ENCODE measurements around the gene CDC42EP2. TPM values are rescaled to one million over a fixed set of nuclear protein-coding genes. Genes with fewer than 3 reads are reported as not detected.

CDC42EP2 gene
- total and polyA plus RNA-seq, 2 donors (not counting 3 experiments of a cell fraction or from before 2014, with no cell fraction given) = 23.9 to 26.4 TPM

DNA sequence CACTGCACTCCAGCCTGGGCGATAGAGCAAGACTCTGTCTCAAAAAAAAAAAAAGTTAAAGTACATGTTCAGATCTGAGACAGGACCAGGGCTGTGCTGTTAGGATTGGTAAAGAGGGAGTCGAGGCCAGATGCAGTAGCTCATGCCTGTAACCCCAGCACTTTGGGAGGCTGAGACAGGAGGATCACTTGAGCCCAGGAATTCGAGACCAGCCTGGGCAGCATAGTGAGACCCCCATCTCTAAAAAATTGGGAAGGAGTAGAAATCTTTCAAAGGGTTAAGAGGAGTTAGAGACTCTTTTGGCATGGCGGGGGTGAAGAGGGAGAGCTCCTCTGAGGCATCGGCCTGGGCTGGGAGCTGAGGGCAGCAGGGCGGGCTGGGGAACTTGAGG is 56.0 kb downstream of the CDC42EP2 start:
- Histone ChIP-seq H3K9ac (replicated peaks; ENCODE audit: extremely low read depth, insufficient read depth, low read length) (no peak overlapping the region), H3K9me1 (replicated peaks; ENCODE audit: control insufficient read depth, extremely low read depth, insufficient read depth, low read length) (no peaks in the 10 kb centered on the region), H3K27ac (ENCODE audit: insufficient read depth, low read depth, low read length) (peak overlapping the region; percentile 72), H3K79me2 (ENCODE audit: control insufficient read depth, insufficient read depth, low read length) (no peaks in the 10 kb centered on the region), H3K27me3 (ENCODE audit: control insufficient read depth in 2 of 2, insufficient read depth in 2 of 2, low read length in 2 of 2) (no peaks in the 10 kb centered on the region), H3K36me3 (ENCODE audit: control insufficient read depth in 2 of 2, extremely low read depth in 1 of 2, insufficient read depth in 2 of 2, low read length in 2 of 2) (no peaks in the 10 kb centered on the region), H3K4me2 (ENCODE audit: insufficient read depth, low read length) (no peak overlapping the region), H3K4me1 (ENCODE audit: control insufficient read depth, extremely low read depth, insufficient read depth, low read length) (peaks cover 9% of the 10 kb centered on the region), H2AFZ (ENCODE audit: low read depth, low read length) (no peak overlapping the region), H3K4me3 (replicated peaks in 1 of 3; ENCODE audit: insufficient read depth in 1 of 3, low read depth in 1 of 3, low read length in 3 of 3) (no peak overlapping the region), H3K9me3 (replicated peaks; ENCODE audit: control insufficient read depth, insufficient read depth, low read length) (no peaks in the 10 kb centered on the region), H4K20me1 (replicated peaks; ENCODE audit: control insufficient read depth, extremely low read depth, insufficient read depth, low read length) (no peaks in the 10 kb centered on the region)
- no peak for DNase-seq (ENCODE audit: low read depth, low spot score)
- POLR2A ChIA-PET = interaction anchor here (0.6 to 1.2 kb wide), 5 partner anchors 17 to 137 kb away, joined by 3 to 4 read pairs (median 4); partner anchors contain the start of gene NEAT1
- TF ChIP-seq, protein P1, sequence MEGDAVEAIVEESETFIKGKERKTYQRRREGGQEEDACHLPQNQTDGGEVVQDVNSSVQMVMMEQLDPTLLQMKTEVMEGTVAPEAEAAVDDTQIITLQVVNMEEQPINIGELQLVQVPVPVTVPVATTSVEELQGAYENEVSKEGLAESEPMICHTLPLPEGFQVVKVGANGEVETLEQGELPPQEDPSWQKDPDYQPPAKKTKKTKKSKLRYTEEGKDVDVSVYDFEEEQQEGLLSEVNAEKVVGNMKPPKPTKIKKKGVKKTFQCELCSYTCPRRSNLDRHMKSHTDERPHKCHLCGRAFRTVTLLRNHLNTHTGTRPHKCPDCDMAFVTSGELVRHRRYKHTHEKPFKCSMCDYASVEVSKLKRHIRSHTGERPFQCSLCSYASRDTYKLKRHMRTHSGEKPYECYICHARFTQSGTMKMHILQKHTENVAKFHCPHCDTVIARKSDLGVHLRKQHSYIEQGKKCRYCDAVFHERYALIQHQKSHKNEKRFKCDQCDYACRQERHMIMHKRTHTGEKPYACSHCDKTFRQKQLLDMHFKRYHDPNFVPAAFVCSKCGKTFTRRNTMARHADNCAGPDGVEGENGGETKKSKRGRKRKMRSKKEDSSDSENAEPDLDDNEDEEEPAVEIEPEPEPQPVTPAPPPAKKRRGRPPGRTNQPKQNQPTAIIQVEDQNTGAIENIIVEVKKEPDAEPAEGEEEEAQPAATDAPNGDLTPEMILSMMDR (IDR thresholded peaks at IDR 0.05; ENCODE audit: extremely low read depth in 1 of 2, insufficient read depth in 1 of 2, low read depth in 1 of 2, low read length in 2 of 2) = no peak
- TF ChIP-seq POLR2A (IDR thresholded peaks at IDR 0.05; ENCODE audit: low read depth, low read length) = no peak
- no peak for TF ChIP-seq EZH2 (IDR thresholded peaks at IDR 0.05; ENCODE audit: borderline replicate concordance, low read depth, low read length, severe bottlenecking)
- TF ChIP-seq GATA2 (IDR thresholded peaks at IDR 0.05; ENCODE audit: insufficient read depth, insufficient read length, low read depth, low read length) = no peak
- TF ChIP-seq MYC (IDR thresholded peaks at IDR 0.05; ENCODE audit: low read depth, low read length) = no peak
- TF ChIP-seq, protein P2, sequence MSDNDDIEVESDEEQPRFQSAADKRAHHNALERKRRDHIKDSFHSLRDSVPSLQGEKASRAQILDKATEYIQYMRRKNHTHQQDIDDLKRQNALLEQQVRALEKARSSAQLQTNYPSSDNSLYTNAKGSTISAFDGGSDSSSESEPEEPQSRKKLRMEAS (IDR thresholded peaks at IDR 0.05; ENCODE audit: insufficient read depth, insufficient read length) = no peak
- no peak for TF ChIP-seq JUN (IDR thresholded peaks at IDR 0.05; ENCODE audit: borderline replicate concordance, insufficient read depth, insufficient read length, low read depth)
- TF ChIP-seq POLR2AphosphoS5 (IDR thresholded peaks at IDR 0.05; ENCODE audit: insufficient read depth, low read depth, low read length) = no peak
- TF ChIP-seq FOS (IDR thresholded peaks at IDR 0.05; ENCODE audit: borderline replicate concordance, insufficient read depth, low read length) = no peak
- BruUV-seq (replicated peaks) = TSS peak; percentile 87
- FAIRE-seq = no peak
- CTCF ChIA-PET = interaction anchor here (1.0 to 1.6 kb wide), 5 partner anchors 8 to 140 kb away, joined by 3 to 10 read pairs (median 5); partner anchors contain the start of gene SLC25A45
- intact Hi-C loops (cut with micrococcal nuclease) = loop anchor here (1.0 kb wide), 1 partner anchor 12 kb away; the partner anchor contains the start of gene SLC25A45
- dilution Hi-C loops (cut with MboI; ENCODE audit: extremely low pct_ligation_motif_present, low sequenced_read_pairs) = no loop called here

Other genes starting within 250 kb of the CDC42EP2 start
- gene CDCA5, start 230.8 kb upstream of the CDC42EP2 start, total RNA-seq = 34.1 and 35.7 TPM in 2 replicates
- 14.0 and 16.4 TPM in 2 replicates for gene CDCA5, start 230.8 kb upstream of the CDC42EP2 start, polyA plus RNA-seq
- 37.6 and 45.1 TPM in 2 replicates for gene ZFPL1, start 230.6 kb upstream of the CDC42EP2 start, total RNA-seq
- 139 and 186 TPM in 2 replicates for gene ZFPL1, start 230.6 kb upstream of the CDC42EP2 start, polyA plus RNA-seq
- 102 and 108 TPM in 2 replicates for gene VPS51, start 218.7 kb upstream of the CDC42EP2 start, total RNA-seq
- gene VPS51, start 218.7 kb upstream of the CDC42EP2 start, polyA plus RNA-seq = 146 and 196 TPM in 2 replicates
- 11.6 and 16.2 TPM in 2 replicates for gene TM7SF2, start 203.0 kb upstream of the CDC42EP2 start, total RNA-seq
- gene TM7SF2, start 203.0 kb upstream of the CDC42EP2 start, polyA plus RNA-seq = 39.5 and 47.1 TPM in 2 replicates
- gene ZNHIT2, start 197.2 kb upstream of the CDC42EP2 start, total RNA-seq = 9.0 and 9.2 TPM in 2 replicates
- gene ZNHIT2, start 197.2 kb upstream of the CDC42EP2 start, polyA plus RNA-seq = 7.1 and 12.8 TPM in 2 replicates
- 746 and 784 TPM in 2 replicates for gene FAU, start 192.7 kb upstream of the CDC42EP2 start, total RNA-seq
- 741 and 809 TPM in 2 replicates for gene FAU, start 192.7 kb upstream of the CDC42EP2 start, polyA plus RNA-seq
- gene MRPL49, start 192.5 kb upstream of the CDC42EP2 start, total RNA-seq = 49.7 and 51.6 TPM in 2 replicates
- gene MRPL49, start 192.5 kb upstream of the CDC42EP2 start, polyA plus RNA-seq = 76.8 and 90.4 TPM in 2 replicates
- gene SYVN1, start 180.3 kb upstream of the CDC42EP2 start, total RNA-seq = 34.5 and 36.0 TPM in 2 replicates
- 39.1 and 45.1 TPM in 2 replicates for gene SYVN1, start 180.3 kb upstream of the CDC42EP2 start, polyA plus RNA-seq
- gene SPDYC, start 144.6 kb upstream of the CDC42EP2 start, total RNA-seq = not detected in 2 replicates
- gene SPDYC, start 144.6 kb upstream of the CDC42EP2 start, polyA plus RNA-seq = not detected in 2 replicates
- 201 and 217 TPM in 2 replicates for gene CAPN1, start 132.9 kb upstream of the CDC42EP2 start, total RNA-seq
- 218 and 293 TPM in 2 replicates for gene CAPN1, start 132.9 kb upstream of the CDC42EP2 start, polyA plus RNA-seq
- gene POLA2, start 52.9 kb upstream of the CDC42EP2 start, total RNA-seq = 24.0 and 25.4 TPM in 2 replicates
- 30.0 and 36.2 TPM in 2 replicates for gene POLA2, start 52.9 kb upstream of the CDC42EP2 start, polyA plus RNA-seq
- 48.9 and 58.7 TPM in 2 replicates for gene DPF2, start 19.0 kb downstream of the CDC42EP2 start, total RNA-seq
- 62.2 and 73.3 TPM in 2 replicates for gene DPF2, start 19.0 kb downstream of the CDC42EP2 start, polyA plus RNA-seq
- gene TIGD3, start 39.9 kb downstream of the CDC42EP2 start, total RNA-seq = 0.27 TPM in 1 of 2 replicates, not detected in the other
- gene TIGD3, start 39.9 kb downstream of the CDC42EP2 start, polyA plus RNA-seq = 0.18 TPM in 2 replicates
- gene SLC25A45, start 67.8 kb downstream of the CDC42EP2 start, total RNA-seq = 3.1 and 4.8 TPM in 2 replicates
- 1.2 TPM in 2 replicates for gene SLC25A45, start 67.8 kb downstream of the CDC42EP2 start, polyA plus RNA-seq
- 53.9 and 57.7 TPM in 2 replicates for gene FRMD8, start 71.8 kb downstream of the CDC42EP2 start, total RNA-seq
- gene FRMD8, start 71.8 kb downstream of the CDC42EP2 start, polyA plus RNA-seq = 36.4 and 45.3 TPM in 2 replicates
- gene NEAT1, start 107.9 kb downstream of the CDC42EP2 start, total RNA-seq = 957 and 1,053 TPM in 2 replicates
- 34.4 and 43.3 TPM in 2 replicates for gene NEAT1, start 107.9 kb downstream of the CDC42EP2 start, polyA plus RNA-seq
- 7,529 and 7,700 TPM in 2 replicates for gene MALAT1, start 184.2 kb downstream of the CDC42EP2 start, total RNA-seq
- 394 and 491 TPM in 2 replicates for gene MALAT1, start 184.2 kb downstream of the CDC42EP2 start, polyA plus RNA-seq
- 88.2 and 88.7 TPM in 2 replicates for gene SCYL1, start 210.2 kb downstream of the CDC42EP2 start, total RNA-seq
- gene SCYL1, start 210.2 kb downstream of the CDC42EP2 start, polyA plus RNA-seq = 126 and 153 TPM in 2 replicates
- 120 and 121 TPM in 2 replicates for gene LTBP3, start 243.5 kb downstream of the CDC42EP2 start, total RNA-seq
- gene LTBP3, start 243.5 kb downstream of the CDC42EP2 start, polyA plus RNA-seq = 209 and 225 TPM in 2 replicates

Data from endothelial cell of umbilical vein (primary cell).